Keratinocyte (primary cell): ENCODE measurements around the gene SMC4.
"Not testable (repeated sequence)": the region's sequence is repeated elsewhere in the genome, so short reads cannot be mapped to it uniquely, and the experiment has no call there.

ENCODE experiments used
- EZH2 ChIP-seq: IDR thresholded peaks from one replicate; pipeline ENCODE4 v1.6.1; 2012; ENCODE audit warnings: inconsistent platforms, mild to moderate bottlenecking, low read length, moderate library complexity
- TF ChIP-seq, protein P1 (sequence below), 3 experiments: IDR thresholded peaks in 1 of 3; conservative IDR thresholded peaks in 1 of 3; optimal IDR thresholded peaks in 1 of 3; 2 replicates in 2 of 3; 3 replicates in 1 of 3; pipeline versions ENCODE3 to v1.5.1; 2011; ENCODE audit warnings: low read length in 3 of 3, mild to moderate bottlenecking in 3 of 3, moderate library complexity in 2 of 3, control low read depth in 1 of 3, inconsistent platforms in 1 of 3; ENCODE audit not compliant: insufficient read depth in 2 of 3; ENCODE audit errors: extremely low read depth in 1 of 3

- TF ChIP-seq, protein P1, sequence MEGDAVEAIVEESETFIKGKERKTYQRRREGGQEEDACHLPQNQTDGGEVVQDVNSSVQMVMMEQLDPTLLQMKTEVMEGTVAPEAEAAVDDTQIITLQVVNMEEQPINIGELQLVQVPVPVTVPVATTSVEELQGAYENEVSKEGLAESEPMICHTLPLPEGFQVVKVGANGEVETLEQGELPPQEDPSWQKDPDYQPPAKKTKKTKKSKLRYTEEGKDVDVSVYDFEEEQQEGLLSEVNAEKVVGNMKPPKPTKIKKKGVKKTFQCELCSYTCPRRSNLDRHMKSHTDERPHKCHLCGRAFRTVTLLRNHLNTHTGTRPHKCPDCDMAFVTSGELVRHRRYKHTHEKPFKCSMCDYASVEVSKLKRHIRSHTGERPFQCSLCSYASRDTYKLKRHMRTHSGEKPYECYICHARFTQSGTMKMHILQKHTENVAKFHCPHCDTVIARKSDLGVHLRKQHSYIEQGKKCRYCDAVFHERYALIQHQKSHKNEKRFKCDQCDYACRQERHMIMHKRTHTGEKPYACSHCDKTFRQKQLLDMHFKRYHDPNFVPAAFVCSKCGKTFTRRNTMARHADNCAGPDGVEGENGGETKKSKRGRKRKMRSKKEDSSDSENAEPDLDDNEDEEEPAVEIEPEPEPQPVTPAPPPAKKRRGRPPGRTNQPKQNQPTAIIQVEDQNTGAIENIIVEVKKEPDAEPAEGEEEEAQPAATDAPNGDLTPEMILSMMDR (optimal IDR thresholded peaks at IDR 0.05 in 1 of 3, IDR thresholded peaks at IDR 0.05 in 1 of 3, conservative IDR thresholded peaks at IDR 0.05 in 1 of 3; ENCODE audit: extremely low read depth in 1 of 3, insufficient read depth in 2 of 3, low read length in 3 of 3), result not testable (repeated sequence)
- not testable (repeated sequence) for TF ChIP-seq EZH2
Measured at GRCh38 chr3:160362896-160363295, 36.6 kb upstream of the SMC4 start.
